Naive thymus-derived CD8-positive, alpha-beta T cell (primary cell): ENCODE results near the gene TCAP. TPM values are rescaled to one million over a fixed set of nuclear protein-coding genes. Genes with fewer than 3 reads are reported as not detected.

Source experiments
- ATAC-seq, 2 donors: fragments of 150-1000 bp; cut with Tn5 transposase in 1 of 2; sonication (Bioruptor Pico), chemical (Tn5 transposase) in 1 of 2; 1 replicate in 1 of 2; 2 replicates in 1 of 2; pipeline ENCODE4 v1.10.0; 2021; ENCODE audit warnings: mild to moderate bottlenecking in 2 of 2, moderate library complexity in 2 of 2
- POLR2A ChIA-PET: fragments of 350-600 bp; sonication (Branson Sonifier 250); formaldehyde crosslinking; loops from one replicate; lab custom pipeline; 2021; ENCODE audit warnings: antibody characterized with exemption; lab: Charles Lee
- DNase-seq, 10 donors: peaks; one replicate each; pipeline versions ENCODE4 v3.0.0 to v3.0.0-alpha.2; 2020 to 2022
- H3K27ac Mint-ChIP-seq, 10 donors: one replicate each; pipeline ENCODE4 v1.8.0; 2020 to 2022; ENCODE audit warnings: mild to moderate bottlenecking in 10 of 10, mixed read lengths in 10 of 10, moderate library complexity in 4 of 10, inconsistent platforms in 1 of 10
- H3K27me3 Mint-ChIP-seq, 5 donors: one replicate each; pipeline ENCODE4 v1.8.0; 2021 to 2022; ENCODE audit warnings: mixed read lengths in 5 of 5
- H3K36me3 Mint-ChIP-seq, 3 donors: one replicate each; pipeline ENCODE4 v1.8.0; 2020 to 2022; ENCODE audit warnings: mixed read lengths in 3 of 3, mild to moderate bottlenecking in 2 of 3, inconsistent platforms in 1 of 3
- H3K4me1 Mint-ChIP-seq, 4 donors: one replicate each; pipeline ENCODE4 v1.8.0; 2021 to 2022; ENCODE audit warnings: mixed read lengths in 4 of 4
- H3K4me3 Mint-ChIP-seq, 10 donors: one replicate each; pipeline ENCODE4 v1.8.0; 2020 to 2022; ENCODE audit warnings: mild to moderate bottlenecking in 10 of 10, mixed read lengths in 10 of 10, moderate library complexity in 6 of 10, inconsistent platforms in 1 of 10
- H3K9me3 Mint-ChIP-seq, 9 donors: one replicate each; pipeline ENCODE4 v1.8.0; 2020 to 2022; ENCODE audit warnings: mixed read lengths in 9 of 9, mild to moderate bottlenecking in 3 of 9, inconsistent platforms in 1 of 9, moderate library complexity in 1 of 9
- polyA plus RNA-seq, 3 donors: library from polyadenylated mRNA; unstranded; fragments of 300-500 nt; fragmentation: Illumina TruSeq; gene quantifications; one replicate each; pipeline ENCODE4 v1.2.3, GENCODE V29; 2021
- total RNA-seq, 8 experiments: library from RNA in 2 of 8; stranded (reverse) in 2 of 8; gene quantifications; one replicate each; pipeline ENCODE4 v1.2.3 and lab custom pipeline; 2021 to 2026

The TCAP gene
- total and polyA plus RNA-seq, 5 experiments from 2014 or later: 0.11 to 10.3 (median 8.5) TPM; not detected in 2

DNA sequence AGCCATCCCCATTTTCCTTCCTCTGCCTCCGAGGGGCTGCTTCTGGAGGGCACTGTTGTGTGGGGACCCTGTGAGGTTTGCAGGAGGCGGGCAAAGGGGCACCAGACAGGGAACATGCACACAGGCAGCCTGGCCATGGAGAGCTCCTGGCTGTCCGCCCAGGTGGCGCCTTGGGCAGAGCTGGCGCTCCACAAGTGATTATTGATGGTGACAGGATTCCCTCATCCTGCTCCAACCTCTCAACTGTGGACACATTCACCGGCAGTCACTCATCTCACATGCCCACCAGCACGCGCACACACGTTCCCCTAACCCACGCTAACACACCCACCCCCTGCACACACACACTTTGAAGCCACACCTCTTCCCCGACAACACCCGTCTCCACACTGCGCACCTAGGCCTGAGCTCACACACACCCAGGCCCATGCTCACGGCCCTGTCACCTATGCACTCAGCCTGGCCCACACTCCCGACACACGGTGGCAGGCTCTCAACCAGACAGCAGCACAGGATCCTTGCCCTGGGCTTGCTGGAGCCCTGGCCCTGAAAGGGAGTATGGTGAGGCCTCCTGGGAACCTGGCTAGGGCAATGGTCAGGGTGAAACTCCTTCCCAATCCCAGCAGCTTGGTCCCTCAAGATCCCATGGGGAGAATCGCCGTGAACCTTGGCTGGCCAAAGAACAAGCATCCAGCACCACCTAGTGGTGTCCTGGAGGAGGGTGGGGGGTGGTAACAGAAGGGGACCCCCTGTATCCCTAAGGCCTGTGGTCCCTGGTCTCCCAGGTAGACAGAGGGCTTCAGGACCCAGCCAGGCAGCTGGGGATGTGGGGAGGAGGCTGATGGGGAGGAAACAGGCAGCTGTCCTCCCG lies 6.7 kb downstream of the TCAP start:
- Mint-ChIP-seq H3K27ac (peak overlapping the region in 6 of 10 donors; percentile 31 to 77 (median 64)), H3K4me3 (peak overlapping the region in 6 of 10 donors; percentile 11 to 79 (median 27))
- peak in 2 of 10 donors; percentile 25 to 59 for DNase-seq

DNA sequence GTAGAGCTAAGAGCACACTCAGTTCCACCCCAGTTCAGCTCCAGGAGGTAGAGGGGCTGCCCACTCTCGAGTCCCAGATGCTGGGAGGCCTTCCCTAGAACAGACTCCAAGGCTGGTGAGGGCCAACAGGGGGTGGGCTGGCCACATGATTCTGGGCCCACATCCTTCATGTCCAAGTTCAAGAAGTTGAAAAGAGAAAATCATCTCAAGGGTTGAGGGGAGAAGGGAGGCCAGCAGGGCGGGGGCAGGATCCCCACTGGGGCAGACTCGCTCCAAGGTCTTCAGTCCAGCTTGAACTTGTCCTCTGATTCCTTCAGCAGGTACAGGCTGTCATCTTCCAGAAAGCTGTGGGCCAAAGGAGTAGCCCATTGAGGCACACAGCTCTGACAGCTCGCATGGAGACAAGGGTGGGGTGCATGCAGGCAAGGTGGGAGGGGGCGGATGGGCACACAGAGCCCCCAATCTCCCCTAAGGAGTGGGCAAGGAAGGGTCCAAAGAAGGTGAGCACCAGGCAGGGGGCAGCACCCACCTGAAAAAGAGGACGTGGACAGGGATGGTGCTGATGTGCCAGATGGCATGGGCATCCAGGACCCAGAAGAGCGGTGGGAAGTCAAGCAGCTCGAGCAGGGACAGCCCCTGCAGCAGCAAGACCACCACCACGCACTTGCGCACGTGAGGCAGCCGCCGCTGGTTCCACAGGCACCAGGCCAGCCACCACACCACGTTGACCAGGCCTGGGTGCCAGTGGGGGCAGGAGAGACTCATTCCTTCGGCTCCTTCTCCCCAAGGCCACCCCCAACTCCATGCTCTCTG lies 7.6 kb downstream of the TCAP start:
- DNase-seq: no peak
- ATAC-seq: no peak
- Mint-ChIP-seq H3K9me3 (no peaks in the 10 kb centered on the region), H3K27ac (peak overlapping the region in 4 of 10 donors; percentile 15 to 81 (median 73)), H3K36me3 (no peaks in the 10 kb centered on the region), H3K27me3 (peaks cover 0 to 10% (median 4%) of the 10 kb centered on the region in 5 donors), H3K4me1 (peaks cover 13 to 48% (median 45%) of the 10 kb centered on the region in 4 donors), H3K4me3 (no peak overlapping the region)
- POLR2A ChIA-PET: interaction anchor here (0.7 to 1.3 kb wide), 6 partner anchors 10 to 54 kb away, joined by 3 to 6 read pairs (median 4); no protein-coding TSS in a partner anchor

More for the DNA sequence above, 6.7 kb downstream of the TCAP start:
- Mint-ChIP-seq H3K27me3 (peaks cover 0 to 12% (median 4%) of the 10 kb centered on the region in 5 donors), H3K9me3 (no peaks in the 10 kb centered on the region), H3K36me3 (no peaks in the 10 kb centered on the region), H3K4me1 (peaks cover 15 to 42% (median 40%) of the 10 kb centered on the region in 4 donors)
- peak in 1 of 2 donors; percentile 41 for ATAC-seq
- POLR2A ChIA-PET: interaction anchor here (0.7 to 6.9 kb wide), 9 partner anchors 10 to 53 kb away, joined by 3 to 26 read pairs (median 4); partner anchors contain the start of genes PPP1R1B and STARD3

DNA sequence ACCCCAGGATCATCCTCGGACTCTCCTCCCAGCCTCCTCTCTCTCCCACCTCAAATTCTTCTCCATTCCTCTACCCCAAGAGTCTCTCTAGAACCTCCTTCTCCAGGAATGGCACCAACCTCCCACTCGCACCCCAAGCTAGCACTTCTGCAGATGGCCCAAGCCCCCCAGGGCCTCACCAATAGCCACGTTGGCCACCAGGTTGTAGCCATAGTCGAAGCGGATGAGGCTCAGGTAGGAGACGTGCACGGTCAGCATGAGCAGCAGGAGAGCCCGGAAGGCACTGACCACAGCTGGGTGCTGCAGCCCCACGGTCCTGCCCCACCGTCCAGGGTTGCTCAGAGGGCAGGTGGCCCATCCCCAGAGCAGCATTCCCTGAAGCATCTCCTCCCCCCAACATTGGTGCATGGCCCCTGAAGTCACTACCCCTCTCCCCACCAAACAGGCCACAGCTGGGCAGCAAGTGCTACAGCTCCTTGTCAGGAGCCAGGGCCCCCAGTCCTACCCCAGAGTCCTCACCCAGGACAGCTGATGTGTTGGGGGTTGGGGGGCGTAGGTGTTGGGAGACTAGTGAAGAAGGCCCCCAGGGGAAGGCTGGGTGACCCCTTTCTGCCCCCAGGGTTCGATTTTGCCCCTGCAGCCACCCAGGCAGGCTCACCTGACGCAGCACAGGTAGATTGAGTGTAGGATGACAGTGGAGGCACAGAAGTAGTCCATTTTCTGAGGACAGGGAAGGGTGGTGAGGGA lies 8.4 kb downstream of the TCAP start:
- Mint-ChIP-seq H3K9me3 (no peaks in the 10 kb centered on the region), H3K4me1 (peaks cover 16 to 52% (median 50%) of the 10 kb centered on the region in 4 donors), H3K27me3 (peaks cover 0 to 9% (median 3%) of the 10 kb centered on the region in 5 donors), H3K27ac (peak overlapping the region in 3 of 10 donors; percentile 47 to 81 (median 53)), H3K36me3 (no peaks in the 10 kb centered on the region), H3K4me3 (no peak overlapping the region)
- no peak for DNase-seq
- no peak for ATAC-seq
- POLR2A ChIA-PET: interaction anchor here (0.5 kb wide), 1 partner anchor 222 kb away, joined by 4 read pairs; no protein-coding TSS in a partner anchor

DNA sequence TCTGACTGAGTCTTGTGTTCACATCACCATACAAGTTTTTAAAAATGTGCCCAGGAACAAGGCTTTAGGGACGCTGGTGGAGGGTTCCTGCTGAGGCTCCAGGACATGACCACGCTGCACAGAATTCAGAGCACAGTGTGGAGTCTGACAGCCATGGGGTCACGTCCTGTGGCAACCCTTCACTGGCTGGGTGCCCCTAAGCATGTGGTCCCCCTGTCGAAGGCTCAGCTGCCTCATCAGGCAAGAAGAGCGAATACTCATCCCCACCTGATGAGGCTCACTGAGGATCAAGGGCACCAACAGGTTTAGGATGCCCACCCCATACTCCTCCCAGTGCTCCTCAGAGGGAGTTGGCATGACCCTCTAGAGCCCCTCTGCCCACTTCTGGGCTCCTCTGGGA lies 9.0 kb downstream of the TCAP start:
- Mint-ChIP-seq H3K27me3 (peaks cover 0 to 6% (median 1%) of the 10 kb centered on the region in 5 donors), H3K36me3 (no peaks in the 10 kb centered on the region)

DNA sequence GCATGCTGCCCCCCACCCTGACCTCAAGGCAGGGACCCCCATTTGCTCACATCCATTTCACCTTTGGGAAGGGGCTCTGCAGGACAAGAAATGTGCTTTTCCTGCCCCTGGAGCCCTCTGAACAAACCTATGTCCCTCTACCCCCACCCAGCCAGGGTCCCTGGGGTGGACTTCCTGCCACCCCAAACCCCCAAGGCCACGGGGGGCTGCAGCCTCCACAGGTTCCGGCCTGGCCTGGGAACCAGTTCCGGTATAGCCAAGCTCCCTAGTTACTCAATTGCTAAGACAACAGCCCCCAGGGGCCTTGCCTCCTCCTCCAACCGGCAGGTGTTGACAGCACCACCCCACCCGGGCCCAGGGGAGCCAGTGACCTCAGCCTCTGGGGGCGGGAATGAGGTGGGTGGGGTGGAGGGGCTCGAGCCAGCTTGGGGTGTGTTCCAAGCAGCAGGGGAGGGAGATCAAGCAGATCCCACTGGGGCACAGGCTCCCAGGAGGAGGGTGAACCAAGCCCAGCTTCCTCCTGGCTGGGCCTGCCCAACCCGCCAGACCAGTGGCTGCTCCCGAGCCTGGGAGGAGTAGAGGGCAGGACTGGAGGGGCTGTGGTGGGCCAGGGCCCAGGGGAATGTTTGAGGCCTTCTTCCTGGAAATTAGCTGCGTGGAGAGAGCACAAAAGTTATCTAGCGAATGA lies 9.7 kb downstream of the TCAP start:
- Mint-ChIP-seq H3K4me1 (peaks cover 26 to 63% (median 58%) of the 10 kb centered on the region in 4 donors), H3K4me3 (peak overlapping the region in 2 of 10 donors; percentile 19 to 49), H3K27ac (peak overlapping the region in 4 of 10 donors; percentile 66 to 99 (median 96)), H3K9me3 (no peaks in the 10 kb centered on the region), H3K36me3 (no peaks in the 10 kb centered on the region), H3K27me3 (peaks cover 0 to 4% (median 1%) of the 10 kb centered on the region in 5 donors)
- POLR2A ChIA-PET: interaction anchor here (0.6 to 3.4 kb wide), 7 partner anchors 9 to 617 kb away, joined by 3 to 19 read pairs (median 8); partner anchors contain the start of genes PGAP3, PSMD3 and TCAP
- ATAC-seq (no peak), DNase-seq (peak in 1 of 10 donors; percentile 62)

More for the DNA sequence above, 9.0 kb downstream of the TCAP start:
- no peak for ATAC-seq
- DNase-seq: no peak
- POLR2A ChIA-PET: interaction anchor here (0.5 kb wide), 1 partner anchor 221 kb away, joined by 4 read pairs; no protein-coding TSS in a partner anchor
- Mint-ChIP-seq H3K9me3 (no peaks in the 10 kb centered on the region), H3K4me1 (peaks cover 19 to 56% (median 52%) of the 10 kb centered on the region in 4 donors), H3K27ac (peak overlapping the region in 1 of 10 donors; percentile 15), H3K4me3 (no peak overlapping the region)

DNA sequence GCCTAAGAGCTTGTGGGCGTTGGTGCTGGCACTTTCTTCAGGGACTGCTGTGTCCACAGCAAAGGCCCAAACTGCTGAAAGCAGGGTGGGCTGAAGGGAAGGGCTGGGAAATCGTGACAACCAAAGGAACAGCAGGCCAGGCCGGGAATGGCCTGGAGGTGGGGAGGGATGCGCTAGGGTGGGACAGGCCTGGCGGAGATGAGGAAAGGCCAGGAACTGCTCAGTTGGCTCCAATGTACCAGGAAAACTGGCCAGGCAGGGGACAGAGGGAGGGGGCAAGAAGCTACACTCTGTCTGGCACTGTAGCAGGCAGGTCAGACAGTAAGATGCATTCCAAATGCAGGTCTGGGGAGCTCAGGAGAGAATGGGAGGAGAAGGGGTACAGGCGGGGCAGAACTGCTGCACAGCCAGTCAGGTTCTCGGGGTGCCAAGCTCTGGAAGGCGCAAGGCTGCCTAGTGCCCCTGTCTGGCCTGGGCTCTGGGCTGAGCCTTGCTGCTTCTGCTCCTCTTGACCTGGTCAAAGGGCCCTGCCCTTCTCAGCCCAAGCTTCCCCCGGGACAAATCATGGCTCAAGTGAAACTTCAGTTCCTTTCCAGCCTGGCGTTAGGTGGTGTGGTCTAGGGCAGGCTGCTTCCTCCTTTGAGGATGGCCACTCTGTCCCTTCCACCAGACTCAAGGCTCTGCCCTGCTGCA lies 10.4 kb downstream of the TCAP start:
- H3K9me3 Mint-ChIP-seq: no peaks in the 10 kb centered on the region
- peak overlapping the region in 7 of 10 donors; percentile 32 to 76 (median 51) for H3K4me3 Mint-ChIP-seq
- POLR2A ChIA-PET: interaction anchor here (0.6 to 3.4 kb wide), 13 partner anchors 10 to 618 kb away, joined by 3 to 19 read pairs (median 4); partner anchors contain the start of genes MIEN1, PGAP3, PPP1R1B and PSMD3
- peak overlapping the region; percentile 58 to 99 (median 94) for H3K27ac Mint-ChIP-seq
- H3K36me3 Mint-ChIP-seq: peaks cover 0 to 2% (median 0%) of the 10 kb centered on the region in 3 donors
- peaks cover 0 to 3% (median 1%) of the 10 kb centered on the region in 5 donors for H3K27me3 Mint-ChIP-seq
- H3K4me1 Mint-ChIP-seq: peaks cover 31 to 70% (median 64%) of the 10 kb centered on the region in 4 donors
- ATAC-seq (no peak), DNase-seq (peak in 1 of 10 donors; percentile 41)

DNA sequence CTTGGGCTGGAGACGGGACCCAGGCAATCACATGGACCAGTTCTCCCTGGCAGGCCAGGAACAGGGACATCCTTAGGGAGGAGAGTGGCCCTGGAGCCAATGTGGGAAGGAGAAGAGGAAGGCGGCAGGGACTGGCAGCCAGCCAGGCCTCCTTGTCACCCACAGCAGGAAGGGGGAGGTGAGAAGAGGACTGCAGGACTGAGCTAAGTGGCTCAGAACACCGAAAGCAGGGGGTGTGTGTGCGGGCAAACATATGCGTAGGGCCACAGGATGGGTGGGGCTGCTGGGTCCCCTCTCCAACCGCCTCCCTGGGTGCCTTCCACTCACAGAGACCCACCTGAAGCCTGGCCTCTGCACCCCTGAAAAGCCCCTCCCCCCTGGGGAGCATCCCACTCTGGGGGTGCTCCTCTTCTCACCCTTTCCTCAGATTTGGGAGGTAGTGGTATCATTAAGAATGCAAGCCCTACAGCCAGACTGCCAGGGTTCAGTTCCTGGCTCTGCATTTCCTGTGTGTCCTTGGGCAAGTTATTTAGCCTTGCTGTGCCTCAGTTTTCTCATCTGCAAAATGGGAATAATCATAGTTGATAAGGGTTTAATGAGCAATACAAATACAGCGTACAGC lies 11.2 kb downstream of the TCAP start:
- peaks cover 33 to 76% (median 71%) of the 10 kb centered on the region in 4 donors for H3K4me1 Mint-ChIP-seq
- ATAC-seq (peak; percentile 70 to 82), DNase-seq (peak in 9 of 10 donors; percentile 26 to 83 (median 62))
- no peaks in the 10 kb centered on the region for H3K9me3 Mint-ChIP-seq
- POLR2A ChIA-PET: interaction anchor here (0.6 to 3.4 kb wide), 12 partner anchors 11 to 304 kb away, joined by 3 to 19 read pairs (median 4); partner anchors contain the start of genes MIEN1, PGAP3, PPP1R1B and PSMD3
- H3K27ac Mint-ChIP-seq: peak overlapping the region; percentile 66 to 99 (median 94)
- peaks cover 0 to 2% (median 0%) of the 10 kb centered on the region in 3 donors for H3K36me3 Mint-ChIP-seq
- H3K27me3 Mint-ChIP-seq: peaks cover 0 to 2% (median 0%) of the 10 kb centered on the region in 5 donors
- peak overlapping the region in 9 of 10 donors; percentile 21 to 76 (median 63) for H3K4me3 Mint-ChIP-seq

DNA sequence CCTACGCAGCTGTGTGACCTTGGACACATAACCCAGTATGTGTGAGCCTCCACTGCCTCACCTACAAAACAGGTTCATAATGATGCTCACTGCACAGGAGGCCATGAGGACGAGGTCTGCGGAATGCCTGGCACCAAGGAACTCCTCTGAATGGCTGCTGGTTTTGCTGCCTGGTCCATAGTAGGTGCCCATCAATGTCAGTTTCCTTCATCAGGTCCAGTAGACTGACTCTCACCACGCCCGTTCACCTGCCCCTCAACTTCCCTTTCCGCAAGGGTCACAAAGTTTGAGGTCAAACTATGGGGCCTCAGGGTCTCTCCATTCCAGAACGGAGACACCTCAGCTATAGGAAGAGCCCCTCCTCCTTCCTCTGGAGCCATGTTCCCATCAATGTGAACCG lies 11.9 kb downstream of the TCAP start:
- POLR2A ChIA-PET: interaction anchor here (0.6 to 3.4 kb wide), 10 partner anchors 9 to 77 kb away, joined by 3 to 19 read pairs (median 4); partner anchors contain the start of genes MIEN1, PGAP3, PNMT and PPP1R1B
- Mint-ChIP-seq H3K36me3 (peaks cover 0 to 2% (median 0%) of the 10 kb centered on the region in 3 donors), H3K4me1 (peaks cover 31 to 72% (median 67%) of the 10 kb centered on the region in 4 donors), H3K27ac (peak overlapping the region; percentile 27 to 99 (median 94)), H3K4me3 (peak overlapping the region in 8 of 10 donors; percentile 5 to 76 (median 30)), H3K27me3 (no peaks in the 10 kb centered on the region), H3K9me3 (no peaks in the 10 kb centered on the region)
- DNase-seq: peak in 1 of 10 donors; percentile 30
- ATAC-seq: no peak

DNA sequence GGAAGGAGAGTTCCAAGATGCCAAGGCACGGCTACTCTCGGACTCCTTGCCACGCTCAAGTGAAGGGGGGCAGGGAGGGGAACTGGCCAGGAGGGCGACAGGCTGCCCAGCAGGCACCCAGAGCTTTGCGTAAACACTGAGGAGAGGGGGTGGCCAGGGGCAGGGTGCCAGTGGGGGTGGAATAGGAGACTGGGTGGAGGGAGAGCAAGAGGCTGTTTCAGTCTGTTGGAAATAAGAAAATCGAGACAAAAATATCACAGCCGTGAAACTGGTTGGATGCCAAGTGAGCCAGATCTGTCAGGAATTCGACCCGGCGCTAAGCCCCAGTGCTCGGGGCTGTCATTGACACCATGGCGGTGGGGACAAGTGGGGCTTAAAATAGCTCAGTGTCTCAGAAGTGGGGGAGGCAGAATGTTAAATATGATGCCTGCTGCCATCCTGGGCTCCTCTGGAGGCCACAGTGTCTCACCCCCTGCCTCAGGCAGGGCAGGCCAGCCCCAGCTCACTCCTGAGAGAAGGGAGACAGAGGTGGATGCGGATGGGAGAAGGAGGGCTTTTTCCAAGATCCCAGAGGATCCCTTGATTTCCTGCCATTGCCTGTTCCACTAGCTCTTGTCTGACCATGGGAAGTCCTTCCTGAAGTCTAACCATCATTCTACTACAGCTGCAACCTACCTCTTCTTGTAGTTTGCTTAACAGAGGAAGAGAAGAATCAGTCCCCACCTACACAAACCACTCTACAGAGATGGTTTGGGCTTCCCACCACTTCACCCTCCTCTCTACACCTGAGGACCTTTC lies 12.6 kb downstream of the TCAP start:
- H3K9me3 Mint-ChIP-seq: no peaks in the 10 kb centered on the region
- DNase-seq (peak in 1 of 10 donors; percentile 41), ATAC-seq (no peak)
- H3K27me3 Mint-ChIP-seq: no peaks in the 10 kb centered on the region
- POLR2A ChIA-PET: interaction anchor here (0.6 to 3.4 kb wide), 7 partner anchors 9 to 76 kb away, joined by 3 to 13 read pairs (median 3); partner anchors contain the start of genes MIEN1, PGAP3 and PNMT
- peak overlapping the region in 7 of 10 donors; percentile 1 to 67 (median 42) for H3K4me3 Mint-ChIP-seq
- peak overlapping the region; percentile 39 to 99 (median 96) for H3K27ac Mint-ChIP-seq
- H3K4me1 Mint-ChIP-seq: peaks cover 31 to 67% (median 64%) of the 10 kb centered on the region in 4 donors
- H3K36me3 Mint-ChIP-seq: peaks cover 0 to 3% (median 2%) of the 10 kb centered on the region in 3 donors
